Activated naive CD4-positive, alpha-beta T cell treated with anti-CD3 and anti-CD28 coated beads for 36 hours (primary cell): ENCODE results near the gene ATP9B. TPM values are rescaled to one million over a fixed set of nuclear protein-coding genes. Genes with fewer than 3 reads are reported as not detected.

ENCODE experiments used
- CTCF ChIA-PET: fragments of 350-600 bp; sonication (Branson Sonifier 250); formaldehyde crosslinking; loops from one replicate; lab custom pipeline; 2021; ENCODE audit warnings: antibody characterized with exemption; lab: Charles Lee
- DNase-seq: peaks from one replicate; pipeline ENCODE4 v3.0.0-alpha.2; 2020
- H3K27ac Mint-ChIP-seq: one replicate; pipeline ENCODE4 v1.8.0; 2021; ENCODE audit warnings: mild to moderate bottlenecking, mixed read lengths
- H3K27me3 Mint-ChIP-seq: one replicate; pipeline ENCODE4 v1.8.0; 2021; ENCODE audit warnings: low read depth, mixed read lengths
- H3K36me3 Mint-ChIP-seq: one replicate; pipeline ENCODE4 v1.8.0; 2021; ENCODE audit warnings: low read depth, mixed read lengths
- H3K4me1 Mint-ChIP-seq: one replicate; pipeline ENCODE4 v1.8.0; 2021; ENCODE audit warnings: low read depth, mixed read lengths
- H3K4me3 Mint-ChIP-seq: one replicate; pipeline ENCODE4 v1.8.0; 2021; ENCODE audit warnings: mild to moderate bottlenecking, moderate library complexity, mixed read lengths
- H3K9me3 Mint-ChIP-seq: one replicate; pipeline ENCODE4 v1.8.0; 2021; ENCODE audit warnings: mixed read lengths
- intact Hi-C: fragments of 100-400 bp; cut with micrococcal nuclease; formaldehyde crosslinking; loops from one replicate; pipeline ENCODE4 v1.15.1; 2023
- total RNA-seq, 2 experiments: library from RNA; stranded (reverse); gene quantifications; one replicate each; pipeline ENCODE4 v1.2.3, GENCODE V29; 2021

The ATP9B gene
- total RNA-seq, 2 experiments from 2014 or later = 18.6 to 19.1 TPM

GRCh38 chr18:79425569-79425886, 356.3 kb downstream of the ATP9B start:
- peaks cover 34% of the 10 kb centered on the region for H3K4me1 Mint-ChIP-seq
- H3K9me3 Mint-ChIP-seq = no peaks in the 10 kb centered on the region
- peaks cover 28% of the 10 kb centered on the region for H3K36me3 Mint-ChIP-seq
- H3K27me3 Mint-ChIP-seq = no peaks in the 10 kb centered on the region
- intact Hi-C loops = no loop called here
- CTCF ChIA-PET = no interaction called here
- no peak overlapping the region for H3K27ac Mint-ChIP-seq
- DNase-seq = no peak
- no peak overlapping the region for H3K4me3 Mint-ChIP-seq

- intact Hi-C loops = no loop called here
- H3K27ac Mint-ChIP-seq = no peak overlapping the region
- DNase-seq = no peak
- peaks cover 28% of the 10 kb centered on the region for H3K36me3 Mint-ChIP-seq
- H3K4me1 Mint-ChIP-seq = peaks cover 34% of the 10 kb centered on the region
- no peaks in the 10 kb centered on the region for H3K27me3 Mint-ChIP-seq
- H3K9me3 Mint-ChIP-seq = no peaks in the 10 kb centered on the region
- CTCF ChIA-PET = interaction anchor here (0.6 kb wide), 1 partner anchor 283 kb away, joined by 4 read pairs; no protein-coding TSS in a partner anchor
- H3K4me3 Mint-ChIP-seq = no peak overlapping the region
Measured at GRCh38 chr18:79426376-79427300, 357.4 kb downstream of the ATP9B start.

GRCh38 chr18:79427368-79428225, 358.4 kb downstream of the ATP9B start:
- H3K4me1 Mint-ChIP-seq = peaks cover 31% of the 10 kb centered on the region
- CTCF ChIA-PET = no interaction called here
- H3K9me3 Mint-ChIP-seq = no peaks in the 10 kb centered on the region
- no peak for DNase-seq
- peaks cover 25% of the 10 kb centered on the region for H3K36me3 Mint-ChIP-seq
- intact Hi-C loops = no loop called here
- no peak overlapping the region for H3K4me3 Mint-ChIP-seq
- no peaks in the 10 kb centered on the region for H3K27me3 Mint-ChIP-seq
- H3K27ac Mint-ChIP-seq = no peak overlapping the region

Other genes starting within 250 kb of the ATP9B start
- not detected for gene SALL3, start 89.6 kb upstream of the ATP9B start, total RNA-seq